ENCODE data around the gene ARHGAP26. TPM values are rescaled to one million over a fixed set of nuclear protein-coding genes. Genes with fewer than 3 reads are reported as not detected.

ARHGAP26 gene
- total and polyA plus RNA-seq, 7 donors = 5.4 to 25.5 (median 19.1) TPM

- no peak for DNase-seq
- Histone ChIP-seq H3K27me3 (no peaks in the 10 kb centered on the region), H3K9me3 (peaks cover 0 to 2% (median 0%) of the 10 kb centered on the region in 4 donors), H3K4me3 (no peak overlapping the region), H3K4me1 (no peaks in the 10 kb centered on the region), H3K27ac (no peak overlapping the region), H3K36me3 (no peaks in the 10 kb centered on the region)
- 93 to 94% methylated on average over 7 of the region's 7 CpGs for WGBS, 2 donors
- no peak for TF ChIP-seq EP300 (IDR thresholded peaks at IDR 0.05)
- no peak for TF ChIP-seq CTCF (IDR thresholded peaks at IDR 0.05)
- no peak for TF ChIP-seq POLR2AphosphoS5 (IDR thresholded peaks at IDR 0.05)
- no peak for TF ChIP-seq POLR2A (IDR thresholded peaks at IDR 0.05)
- intact Hi-C loops (cut with DNase I) = no loop called here
These were observed 491.7 kb downstream of the ARHGAP26 start for GRCh38 chr5:143261748-143262392.

- WGBS, 2 donors = 96 to 100% methylated on average over 1 of the region's 1 CpG
- no peak overlapping the region for H3K27ac ChIP-seq
- intact Hi-C loops (cut with DNase I) = no loop called here
These were observed 492.4 kb downstream of the ARHGAP26 start for GRCh38 chr5:143262393-143263174.

GRCh38 chr5:143263272-143263810, 493.2 kb downstream of the ARHGAP26 start:
- Histone ChIP-seq H3K9me3 (peaks cover 0 to 7% (median 1%) of the 10 kb centered on the region in 4 donors), H3K4me1 (no peaks in the 10 kb centered on the region), H3K36me3 (no peaks in the 10 kb centered on the region), H3K27me3 (no peaks in the 10 kb centered on the region), H3K4me3 (no peak overlapping the region), H3K27ac (no peak overlapping the region)
- intact Hi-C loops (cut with DNase I) = no loop called here
- 80 to 91% methylated on average over 4 of the region's 4 CpGs for WGBS, 2 donors
- DNase-seq = no peak
- TF ChIP-seq EP300 (IDR thresholded peaks at IDR 0.05) = no peak
- no peak for TF ChIP-seq POLR2A (IDR thresholded peaks at IDR 0.05)
- no peak for TF ChIP-seq CTCF (IDR thresholded peaks at IDR 0.05)
- TF ChIP-seq POLR2AphosphoS5 (IDR thresholded peaks at IDR 0.05) = no peak

More at GRCh38 chr5:143262393-143263174, 492.4 kb downstream of the ARHGAP26 start:
- no peaks in the 10 kb centered on the region for H3K27me3 ChIP-seq
- peaks cover 0 to 4% (median under 1%) of the 10 kb centered on the region in 4 donors for H3K9me3 ChIP-seq
- H3K4me3 ChIP-seq = no peak overlapping the region
- H3K4me1 ChIP-seq = no peaks in the 10 kb centered on the region
- H3K36me3 ChIP-seq = no peaks in the 10 kb centered on the region
- DNase-seq = no peak
- TF ChIP-seq EP300 (IDR thresholded peaks at IDR 0.05) (no peak), POLR2AphosphoS5 (IDR thresholded peaks at IDR 0.05) (no peak), POLR2A (IDR thresholded peaks at IDR 0.05) (no peak), CTCF (IDR thresholded peaks at IDR 0.05) (no peak)

GRCh38 chr5:143265995-143266394, 495.8 kb downstream of the ARHGAP26 start:
- Histone ChIP-seq H3K36me3 (no peaks in the 10 kb centered on the region), H3K4me3 (no peak overlapping the region), H3K27me3 (no peaks in the 10 kb centered on the region), H3K9me3 (peaks cover 0 to 12% (median 1%) of the 10 kb centered on the region in 4 donors), H3K4me1 (no peaks in the 10 kb centered on the region), H3K27ac (no peak overlapping the region)
- intact Hi-C loops (cut with DNase I) = no loop called here
- WGBS, 2 donors = 95 to 99% methylated on average over 2 of the region's 2 CpGs
- no peak for TF ChIP-seq EP300 (IDR thresholded peaks at IDR 0.05)
- TF ChIP-seq CTCF (IDR thresholded peaks at IDR 0.05) = no peak
- TF ChIP-seq POLR2A (IDR thresholded peaks at IDR 0.05) = no peak
- TF ChIP-seq POLR2AphosphoS5 (IDR thresholded peaks at IDR 0.05) = no peak
- DNase-seq = no peak

Data from sigmoid colon (tissue), 7 donors.